ENCODE results near the gene SYTL3.

- TF ChIP-seq POLR2A (IDR thresholded peaks at IDR 0.05; ENCODE audit: low read length) (no peak), GATA1 (IDR thresholded peaks at IDR 0.05; ENCODE audit: low read depth, low read length) (no peak)
Observed at GRCh38 chr6:158782432-158783166, 132.7 kb downstream of the SYTL3 start.
